Right lobe of liver (tissue), 4 donors: ENCODE measurements around the gene ST8SIA4.

ENCODE experiments used
- POLR2A ChIP-seq: fragments of 450-650 bp; IDR thresholded peaks from one replicate; pipeline ENCODE4 v1.6.1; 2017; ENCODE audit warnings: antibody characterized with exemption, mild to moderate bottlenecking
- TF ChIP-seq, protein P1 (sequence below), 4 donors: fragments of 200-600 bp in 3 of 4; fragments of 450-650 bp in 1 of 4; IDR thresholded peaks; one replicate each; pipeline versions ENCODE4 v1.5.1 to v1.8.0; 2016 to 2022; ENCODE audit warnings: antibody characterized with exemption in 4 of 4, mild to moderate bottlenecking in 2 of 4
- donor health status: DM: no; HTN: no; CAD: no.
- donor health status: DM: no; HTN: no; CAD: no.
- donor health status: DM: no; HTN: yes; CAD: no.

- no peak for TF ChIP-seq POLR2A
- TF ChIP-seq, protein P1, sequence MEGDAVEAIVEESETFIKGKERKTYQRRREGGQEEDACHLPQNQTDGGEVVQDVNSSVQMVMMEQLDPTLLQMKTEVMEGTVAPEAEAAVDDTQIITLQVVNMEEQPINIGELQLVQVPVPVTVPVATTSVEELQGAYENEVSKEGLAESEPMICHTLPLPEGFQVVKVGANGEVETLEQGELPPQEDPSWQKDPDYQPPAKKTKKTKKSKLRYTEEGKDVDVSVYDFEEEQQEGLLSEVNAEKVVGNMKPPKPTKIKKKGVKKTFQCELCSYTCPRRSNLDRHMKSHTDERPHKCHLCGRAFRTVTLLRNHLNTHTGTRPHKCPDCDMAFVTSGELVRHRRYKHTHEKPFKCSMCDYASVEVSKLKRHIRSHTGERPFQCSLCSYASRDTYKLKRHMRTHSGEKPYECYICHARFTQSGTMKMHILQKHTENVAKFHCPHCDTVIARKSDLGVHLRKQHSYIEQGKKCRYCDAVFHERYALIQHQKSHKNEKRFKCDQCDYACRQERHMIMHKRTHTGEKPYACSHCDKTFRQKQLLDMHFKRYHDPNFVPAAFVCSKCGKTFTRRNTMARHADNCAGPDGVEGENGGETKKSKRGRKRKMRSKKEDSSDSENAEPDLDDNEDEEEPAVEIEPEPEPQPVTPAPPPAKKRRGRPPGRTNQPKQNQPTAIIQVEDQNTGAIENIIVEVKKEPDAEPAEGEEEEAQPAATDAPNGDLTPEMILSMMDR (IDR thresholded peaks at IDR 0.05) = no peak
Observed at GRCh38 chr5:100771181-100771580, 131.9 kb downstream of the ST8SIA4 start.
